Stimulated activated naive CD8-positive, alpha-beta T cell treated with anti-CD3 and anti-CD28 coated beads, Interleukin-15, amount 100 ng/mL, for 72 hours (primary cell): ENCODE data around the gene THAP8.

ENCODE experiments used
- ATAC-seq: fragments of 150-1000 bp; cut with Tn5 transposase; 2 replicates; pipeline ENCODE4 v1.10.0; 2021; ENCODE audit warnings: mild to moderate bottlenecking, moderate library complexity
- DNase-seq, 2 donors: peaks; one replicate each; pipeline ENCODE4 v3.0.0; 2021 to 2022
- H3K27ac Mint-ChIP-seq, 2 donors: one replicate each; pipeline ENCODE4 v1.8.0; 2022; ENCODE audit warnings: mild to moderate bottlenecking in 2 of 2, mixed read lengths in 2 of 2, moderate library complexity in 2 of 2
- H3K27me3 Mint-ChIP-seq: one replicate; pipeline ENCODE4 v1.8.0; 2022; ENCODE audit warnings: mixed read lengths
- H3K4me1 Mint-ChIP-seq: one replicate; pipeline ENCODE4 v1.8.0; 2022; ENCODE audit warnings: mild to moderate bottlenecking, mixed read lengths
- H3K4me3 Mint-ChIP-seq, 2 donors: one replicate each; pipeline ENCODE4 v1.8.0; 2022; ENCODE audit warnings: mild to moderate bottlenecking in 2 of 2, mixed read lengths in 2 of 2, moderate library complexity in 1 of 2
- H3K9me3 Mint-ChIP-seq, 2 donors: one replicate each; pipeline ENCODE4 v1.8.0; 2022; ENCODE audit warnings: mixed read lengths in 2 of 2

THAP8 gene

DNA sequence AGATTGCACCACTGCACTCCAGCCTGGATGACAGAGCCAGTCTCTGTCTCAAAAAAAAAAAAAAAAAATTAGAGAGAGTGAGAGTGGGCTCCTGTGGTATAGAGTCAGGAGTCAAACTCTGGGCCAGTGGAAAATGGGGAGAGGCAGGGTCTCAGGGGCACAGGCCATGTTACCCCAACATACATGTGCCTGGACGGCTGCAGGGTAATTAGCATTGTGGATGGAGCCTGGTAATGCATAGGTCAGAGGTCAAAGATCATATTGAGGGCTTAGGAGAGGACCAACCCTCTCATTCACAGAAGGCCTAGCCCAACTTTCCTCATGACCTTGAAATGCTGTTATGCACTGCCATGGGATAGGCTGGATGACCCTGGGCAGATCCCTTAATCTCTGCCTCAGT is 28.5 kb downstream of the THAP8 start:
- peak overlapping the region in 1 of 2 donors; percentile 83 for H3K27ac Mint-ChIP-seq
- H3K27me3 Mint-ChIP-seq = no peaks in the 10 kb centered on the region
- no peaks in the 10 kb centered on the region for H3K9me3 Mint-ChIP-seq
- ATAC-seq (no peak), DNase-seq (no peak)
- no peak overlapping the region for H3K4me3 Mint-ChIP-seq
- H3K4me1 Mint-ChIP-seq = no peaks in the 10 kb centered on the region

DNA sequence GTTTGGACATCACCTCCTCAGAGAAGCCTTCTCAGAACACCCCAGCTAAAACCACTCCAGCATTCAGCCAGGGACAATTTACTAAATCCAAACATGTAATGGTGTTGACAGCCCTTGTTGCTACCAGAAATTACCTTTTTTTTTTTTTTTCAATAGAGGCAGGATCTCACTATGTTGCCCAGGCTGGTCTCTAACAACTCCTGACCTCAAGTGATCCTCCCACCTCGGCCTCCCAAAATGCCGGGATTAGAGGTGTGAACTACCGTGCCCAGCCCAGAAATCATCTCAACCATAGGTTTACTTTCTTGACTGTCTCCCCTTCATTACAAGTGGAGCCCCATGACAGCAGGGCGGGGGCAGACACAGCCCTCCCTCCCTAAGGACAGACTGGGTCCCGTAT is 30.7 kb downstream of the THAP8 start:
- Mint-ChIP-seq H3K9me3 (no peaks in the 10 kb centered on the region), H3K27ac (peak overlapping the region in 1 of 2 donors; percentile 10), H3K4me1 (no peaks in the 10 kb centered on the region), H3K4me3 (no peak overlapping the region), H3K27me3 (no peaks in the 10 kb centered on the region)
- ATAC-seq (no peak), DNase-seq (no peak)

DNA sequence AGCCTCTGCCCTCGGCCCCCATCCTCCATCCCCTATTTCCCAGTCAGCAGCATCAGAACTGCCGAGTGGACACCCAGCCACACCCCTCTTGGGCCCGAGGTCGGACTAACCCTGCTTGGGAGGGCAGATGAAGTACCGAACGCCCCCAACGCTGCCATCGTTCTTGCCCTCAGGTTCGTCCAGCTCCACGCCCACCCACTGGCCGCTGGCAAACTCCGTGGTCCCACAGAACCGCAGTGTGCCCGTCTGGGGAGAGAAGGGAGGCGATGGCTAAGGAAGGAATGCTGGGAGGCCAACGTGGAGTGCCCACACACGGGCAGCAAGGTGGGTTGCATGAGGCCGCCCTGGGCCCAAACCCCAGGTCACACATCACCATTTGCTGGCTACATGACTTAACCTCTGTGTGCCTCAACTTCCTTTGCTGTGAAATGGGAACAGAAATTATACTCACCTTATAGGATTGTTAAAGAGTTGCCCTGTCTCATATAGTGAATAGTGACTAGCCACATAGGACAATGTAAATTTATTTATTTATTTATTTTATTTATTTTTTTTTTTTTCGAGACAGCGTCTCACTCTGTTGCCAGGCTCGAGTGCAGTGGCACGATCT is 34.9 kb downstream of the THAP8 start:
- Mint-ChIP-seq H3K9me3 (no peaks in the 10 kb centered on the region), H3K27me3 (no peaks in the 10 kb centered on the region), H3K27ac (no peak overlapping the region), H3K4me1 (peaks cover 21% of the 10 kb centered on the region), H3K4me3 (no peak overlapping the region)
- DNase-seq = no peak
- no peak for ATAC-seq

DNA sequence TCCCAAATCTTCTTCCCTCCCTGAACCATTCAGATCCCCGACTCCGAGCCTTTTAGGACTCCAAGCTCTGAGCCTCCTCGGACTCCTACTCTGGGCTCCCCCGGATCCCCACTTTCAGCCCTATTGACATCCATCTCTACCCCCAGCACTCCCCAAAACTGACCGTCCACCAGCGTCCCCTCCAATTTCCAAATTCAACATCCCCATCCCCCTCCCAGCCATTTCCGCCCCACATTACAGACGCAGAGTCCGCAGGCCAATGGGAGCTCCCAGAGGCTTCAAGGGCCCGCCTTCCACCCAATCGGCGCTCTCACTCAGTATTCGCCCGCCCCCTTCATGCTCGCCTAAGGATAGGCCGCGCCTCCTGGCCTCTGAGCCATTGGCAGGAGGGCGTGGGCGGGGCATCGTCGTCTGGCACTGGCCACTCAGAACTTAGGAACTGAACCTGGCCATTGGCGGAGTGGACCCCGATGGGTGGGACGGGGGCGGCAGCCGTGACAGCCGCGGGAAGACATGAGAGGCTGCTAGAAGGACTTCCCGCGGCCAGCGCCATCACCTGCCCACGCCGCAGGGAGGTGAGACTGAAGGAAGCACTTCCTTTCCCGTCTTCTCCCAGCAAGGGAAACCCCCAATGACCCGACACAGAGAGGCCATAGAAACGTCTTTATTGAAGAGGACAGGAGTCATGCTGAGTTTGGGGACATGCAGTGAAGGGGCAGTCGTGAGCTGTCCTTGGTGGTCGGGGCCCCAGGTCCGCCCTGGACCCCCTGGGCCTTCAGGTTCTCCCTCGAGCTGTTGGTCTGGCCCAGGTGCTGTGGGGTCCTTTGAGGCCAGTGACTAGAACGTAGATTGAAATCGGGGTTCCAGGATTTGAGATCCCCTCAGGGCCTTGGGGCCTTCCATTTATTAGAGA is 39.8 kb downstream of the THAP8 start, which contains the start of gene ALKBH6:
Gene ALKBH6 (minus strand): TSS at position 202 of the 913 bp plus-strand sequence. CDS start 816 bp downstream, outside the sequence.
- peak within 1 kb of the TSS; percentile 89 to 97 for H3K27ac Mint-ChIP-seq
- H3K4me1 Mint-ChIP-seq = peaks cover 52% of the 10 kb centered on the region
- DNase-seq (peak; percentile 99 to 100), ATAC-seq (peak; percentile 98)
- peak within 1 kb of the TSS; percentile 93 to 99 for H3K4me3 Mint-ChIP-seq
- no peaks in the 10 kb centered on the region for H3K9me3 Mint-ChIP-seq
- no peaks in the 10 kb centered on the region for H3K27me3 Mint-ChIP-seq

DNA sequence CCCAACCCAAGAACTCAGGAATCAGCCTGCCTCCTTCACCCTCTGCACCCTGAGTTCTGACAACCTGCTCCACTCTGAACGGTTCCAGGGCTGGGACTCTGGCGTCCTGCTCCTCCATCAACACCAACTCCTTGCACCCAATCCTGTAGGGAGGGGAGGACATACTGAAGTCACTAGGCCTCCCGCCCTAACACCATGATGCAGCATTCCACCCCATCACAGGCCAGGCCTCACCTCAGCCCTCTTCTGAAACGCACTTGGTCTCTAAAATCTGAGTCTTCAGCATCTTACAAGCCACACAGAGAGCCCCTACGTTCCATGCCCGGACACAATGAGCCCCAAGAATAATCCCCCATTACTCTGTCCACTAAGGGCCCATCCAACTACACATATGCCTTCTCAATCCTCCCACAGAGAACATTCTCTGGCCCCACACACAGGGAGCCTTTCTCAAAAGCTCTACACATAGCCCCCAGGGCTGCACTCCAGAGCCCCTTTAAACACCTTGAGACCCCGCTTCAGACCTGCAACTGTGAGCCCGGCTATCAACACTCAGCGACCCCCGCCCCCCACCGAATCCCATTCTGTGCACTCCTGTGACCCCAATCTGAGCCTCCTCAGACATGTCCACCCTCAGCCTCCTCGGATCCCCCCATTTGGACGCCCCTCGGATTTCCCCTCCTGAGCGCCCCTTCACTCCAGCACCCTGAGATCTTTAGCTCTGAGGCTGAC is 40.6 kb downstream of the THAP8 start:
- no peak for DNase-seq
- peaks cover 58% of the 10 kb centered on the region for H3K4me1 Mint-ChIP-seq
- H3K9me3 Mint-ChIP-seq = no peaks in the 10 kb centered on the region
- H3K4me3 Mint-ChIP-seq = peak overlapping the region; percentile 93 to 99
- H3K27me3 Mint-ChIP-seq = no peaks in the 10 kb centered on the region
- H3K27ac Mint-ChIP-seq = peak overlapping the region; percentile 89 to 96
- ATAC-seq = no peak

DNA sequence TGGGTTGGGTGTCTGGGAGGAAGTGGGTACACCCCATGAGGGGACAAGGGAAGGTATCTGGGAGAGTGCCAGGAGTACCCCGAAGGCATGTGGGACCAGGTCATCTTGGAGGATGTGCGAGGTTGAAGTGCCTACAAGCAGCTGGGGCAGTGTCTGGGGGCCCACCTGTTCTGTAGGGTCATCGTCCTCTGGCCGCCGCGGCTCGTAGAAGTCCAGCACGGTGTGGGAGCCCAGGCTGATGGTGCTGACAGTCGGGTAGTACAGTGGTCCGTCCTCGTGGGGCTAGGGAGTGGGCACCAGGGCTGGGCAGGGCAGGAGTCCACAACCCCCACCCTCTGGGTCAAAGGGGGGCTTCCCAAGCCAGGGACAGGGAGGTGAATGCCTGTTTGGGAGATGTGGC is 43.7 kb downstream of the THAP8 start:
- Mint-ChIP-seq H3K27me3 (no peaks in the 10 kb centered on the region), H3K4me1 (peaks cover 54% of the 10 kb centered on the region), H3K27ac (peak overlapping the region in 1 of 2 donors; percentile 74), H3K9me3 (no peaks in the 10 kb centered on the region), H3K4me3 (no peak overlapping the region)
- ATAC-seq (no peak), DNase-seq (no peak)

DNA sequence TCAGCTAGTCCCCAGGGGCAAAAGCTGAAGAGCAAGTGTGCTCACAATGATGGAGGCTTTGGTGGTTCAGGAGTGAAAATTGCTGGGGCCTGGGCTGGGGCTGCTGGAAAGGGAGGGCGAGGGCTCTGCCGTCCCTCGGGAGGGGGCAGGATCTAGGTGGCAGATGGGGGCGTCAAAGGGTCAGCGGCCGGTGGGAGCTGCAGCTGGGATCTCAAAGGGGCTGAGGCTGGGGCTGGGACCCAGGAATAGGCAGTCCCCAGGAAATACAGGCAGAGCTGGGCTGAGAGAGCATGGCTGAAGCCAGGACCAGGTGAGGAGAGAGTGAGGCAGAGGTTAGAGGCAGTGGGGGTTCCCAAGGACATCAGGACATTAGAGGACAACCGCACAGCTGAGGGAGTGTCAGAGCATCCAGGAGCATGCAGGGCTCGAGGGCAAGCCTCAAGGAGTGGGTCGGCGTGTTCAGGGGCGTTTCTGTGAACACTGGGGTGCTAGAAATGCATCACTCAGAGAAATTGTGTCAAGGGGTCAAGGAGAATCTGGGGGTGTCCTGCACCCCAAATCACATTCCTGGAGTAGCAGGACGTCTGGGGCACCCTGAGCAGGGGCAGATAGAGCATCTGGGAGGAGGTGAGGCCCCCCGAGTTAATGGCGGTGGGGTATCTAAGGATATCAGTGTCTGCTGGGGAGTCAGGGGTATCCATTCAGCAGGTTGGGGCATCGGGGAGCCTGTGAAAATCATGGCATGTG is 44.3 kb downstream of the THAP8 start:
- ATAC-seq = no peak
- Mint-ChIP-seq H3K27me3 (no peaks in the 10 kb centered on the region), H3K9me3 (no peaks in the 10 kb centered on the region), H3K4me3 (peak overlapping the region; percentile 53 to 57), H3K27ac (peak overlapping the region in 1 of 2 donors; percentile 54), H3K4me1 (peaks cover 48% of the 10 kb centered on the region)
- no peak for DNase-seq

DNA sequence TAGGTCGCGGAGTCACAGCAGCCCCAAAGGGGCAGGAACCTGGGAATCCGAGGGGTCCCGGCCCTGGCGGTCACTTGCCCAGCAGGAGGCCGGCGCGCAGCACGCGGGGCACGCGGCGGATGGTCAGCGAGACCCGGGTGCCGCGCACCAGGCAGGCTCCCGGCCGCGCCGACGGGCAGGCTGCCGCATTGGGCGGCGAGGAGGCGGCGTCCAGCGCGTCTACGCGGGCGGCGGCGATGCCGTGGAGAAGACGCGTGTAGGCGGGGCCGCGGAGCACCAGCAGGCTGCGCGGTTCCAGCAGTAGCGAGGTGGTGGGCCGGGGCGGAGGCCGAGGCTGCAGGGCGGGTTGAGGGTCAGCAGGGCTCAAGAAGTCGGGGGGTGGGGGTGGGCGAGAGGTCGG is 44.9 kb downstream of the THAP8 start:
- H3K4me3 Mint-ChIP-seq = peak overlapping the region; percentile 53 to 72
- H3K27ac Mint-ChIP-seq = peak overlapping the region in 1 of 2 donors; percentile 54
- DNase-seq (peak; percentile 50 to 55), ATAC-seq (no peak)
- no peaks in the 10 kb centered on the region for H3K27me3 Mint-ChIP-seq
- peaks cover 46% of the 10 kb centered on the region for H3K4me1 Mint-ChIP-seq
- H3K9me3 Mint-ChIP-seq = no peaks in the 10 kb centered on the region

DNA sequence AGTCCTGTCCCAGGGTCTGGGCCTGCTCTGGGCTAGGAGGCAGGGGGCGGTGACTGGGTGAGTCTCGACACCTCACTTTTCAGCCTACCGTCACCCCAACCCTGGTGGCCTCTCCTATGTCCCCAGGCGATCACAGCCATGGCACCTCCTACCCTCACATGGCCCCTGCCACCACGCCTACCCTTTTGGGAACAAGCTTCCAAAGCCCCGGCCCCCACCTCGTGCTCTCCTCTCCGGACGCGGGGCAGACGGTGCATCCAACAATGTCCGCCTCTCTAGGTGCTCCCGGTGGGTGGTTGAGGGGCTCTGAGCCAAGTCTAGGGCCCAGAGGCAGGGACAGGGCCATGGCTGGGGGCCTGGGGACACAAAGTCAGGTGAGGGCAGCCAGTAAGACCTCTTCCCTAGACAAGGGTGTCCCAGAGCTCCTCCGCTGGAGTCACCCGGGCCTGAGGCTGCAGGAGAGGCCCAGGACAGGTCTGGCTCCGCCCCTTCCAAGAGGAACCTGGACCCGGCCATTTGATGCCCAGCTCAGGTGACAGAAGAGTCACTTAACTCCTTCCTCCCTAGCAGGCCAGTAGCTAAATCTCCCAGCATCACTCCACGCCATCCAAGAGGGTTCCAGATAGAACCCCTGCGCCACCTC is 45.6 kb downstream of the THAP8 start, which contains the start of gene SYNE4:
Gene SYNE4 (minus strand): TSS at position 478 of the 643 bp plus-strand sequence. CDS start 132 bp downstream, at position 346.
- Mint-ChIP-seq H3K9me3 (no peaks in the 10 kb centered on the region), H3K27ac (peak within 1 kb of the TSS in 1 of 2 donors; percentile 72)

DNA sequence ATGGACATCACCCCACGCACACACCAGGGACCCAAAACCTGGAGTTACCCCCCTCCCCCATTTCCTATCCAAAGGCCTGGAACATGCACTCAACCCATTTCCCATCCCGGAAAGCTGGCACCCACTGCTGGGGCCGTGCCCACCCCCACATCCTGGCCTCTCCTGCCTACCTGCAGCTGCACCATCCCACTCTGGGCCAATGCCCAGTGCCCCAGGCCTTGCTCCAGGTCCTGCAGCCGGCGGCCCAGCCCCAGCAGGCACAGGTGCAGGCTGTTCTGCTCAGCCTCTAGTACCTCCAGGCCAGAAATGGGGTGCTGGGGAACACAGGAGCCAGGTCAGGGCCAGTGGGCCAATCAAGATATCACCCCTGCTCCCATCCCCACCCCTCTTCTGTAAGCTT is 47.1 kb downstream of the THAP8 start:
- Mint-ChIP-seq H3K4me1 (peaks cover 40% of the 10 kb centered on the region), H3K27ac (no peak overlapping the region), H3K9me3 (no peaks in the 10 kb centered on the region), H3K27me3 (no peaks in the 10 kb centered on the region), H3K4me3 (no peak overlapping the region)
- DNase-seq (no peak), ATAC-seq (no peak)

More for the DNA sequence above, 45.6 kb downstream of the THAP8 start, which contains the start of gene SYNE4:
- ATAC-seq (no peak), DNase-seq (no peak)
- H3K27me3 Mint-ChIP-seq = no peaks in the 10 kb centered on the region
- H3K4me3 Mint-ChIP-seq = peak within 1 kb of the TSS; percentile 53 to 72
- peaks cover 43% of the 10 kb centered on the region for H3K4me1 Mint-ChIP-seq

DNA sequence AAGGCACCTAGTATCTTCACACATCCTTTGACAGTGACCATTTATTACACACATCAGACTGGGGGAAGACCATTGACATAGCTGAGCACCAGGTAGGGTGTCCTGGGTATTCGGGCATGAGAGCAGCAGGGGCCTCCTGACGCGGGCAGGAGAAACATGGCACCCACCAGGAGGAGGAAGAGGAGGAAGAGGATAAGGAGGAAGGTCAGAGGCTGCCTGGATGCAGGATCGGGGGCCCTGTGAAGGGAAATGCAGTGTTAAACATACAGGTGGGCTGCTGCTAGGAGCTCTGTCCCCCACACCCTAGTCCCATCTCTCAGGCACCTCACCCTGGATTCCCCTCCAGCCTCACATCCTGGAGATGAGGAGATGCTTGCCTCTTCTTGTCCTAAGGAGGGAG is 50.8 kb downstream of the THAP8 start:
- no peaks in the 10 kb centered on the region for H3K27me3 Mint-ChIP-seq
- H3K27ac Mint-ChIP-seq = no peak overlapping the region
- ATAC-seq (no peak), DNase-seq (no peak)
- H3K4me1 Mint-ChIP-seq = peaks cover 35% of the 10 kb centered on the region
- no peaks in the 10 kb centered on the region for H3K9me3 Mint-ChIP-seq
- H3K4me3 Mint-ChIP-seq = no peak overlapping the region

DNA sequence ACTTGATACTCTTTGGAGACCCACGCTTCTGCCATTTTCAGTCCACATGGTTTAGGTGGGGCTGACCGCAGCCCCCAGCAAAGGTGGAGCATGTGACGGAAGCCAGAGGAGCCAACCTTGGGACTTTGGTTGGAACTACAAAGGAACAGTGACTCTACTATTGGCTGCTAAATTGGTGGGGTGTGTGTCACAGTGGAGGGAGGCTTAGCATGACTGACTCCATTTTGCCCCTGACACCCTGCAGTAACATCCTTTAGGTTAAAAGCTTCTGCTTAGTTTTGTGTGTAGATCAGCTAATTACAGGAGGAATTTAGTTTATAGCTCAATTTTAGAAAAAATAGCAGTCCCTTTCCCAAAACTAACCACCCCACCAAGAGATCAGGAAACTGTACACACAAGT is 52.5 kb downstream of the THAP8 start:
- ATAC-seq (no peak), DNase-seq (no peak)
- Mint-ChIP-seq H3K27me3 (no peaks in the 10 kb centered on the region), H3K4me1 (peaks cover 46% of the 10 kb centered on the region), H3K4me3 (no peak overlapping the region), H3K27ac (no peak overlapping the region), H3K9me3 (no peaks in the 10 kb centered on the region)

DNA sequence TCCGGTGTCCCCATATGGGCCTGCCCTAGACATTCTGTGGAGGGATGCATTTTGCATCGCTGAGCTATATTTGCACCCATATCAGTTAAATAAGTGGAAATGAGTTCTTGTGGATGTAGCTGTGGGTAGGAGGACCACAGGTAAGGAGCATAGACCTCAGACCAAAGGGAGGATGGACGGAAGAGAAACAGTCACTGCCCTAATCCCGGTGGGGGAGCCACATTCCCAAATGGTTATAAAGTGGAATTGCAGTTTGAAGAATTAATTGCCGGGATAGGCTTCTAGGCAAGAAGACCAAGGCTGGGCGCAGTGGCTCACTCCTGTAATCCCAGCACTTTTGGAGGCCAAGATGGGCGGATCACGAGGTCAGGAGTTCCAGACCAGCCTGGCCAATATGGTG is 57.3 kb downstream of the THAP8 start:
- Mint-ChIP-seq H3K27me3 (no peaks in the 10 kb centered on the region), H3K4me3 (peak overlapping the region; percentile 91 to 94), H3K27ac (peak overlapping the region in 1 of 2 donors; percentile 43), H3K9me3 (no peaks in the 10 kb centered on the region), H3K4me1 (peaks cover 58% of the 10 kb centered on the region)
- DNase-seq = no peak
- ATAC-seq = no peak
